DMS114 treated with DMSO at 0.1 percent for 48 hours (cell line): ENCODE measurements around the gene TMEM25.
"Not testable (repeated sequence)": the region's sequence is repeated elsewhere in the genome, so short reads cannot be mapped to it uniquely, and the experiment has no call there.

Experiments
- DNase-seq: peaks from one replicate; lab custom pipeline; 2025; ENCODE audit not compliant: unreplicated experiment; lab: John Stamatoyannopoulos, UW

TMEM25 gene

DNA sequence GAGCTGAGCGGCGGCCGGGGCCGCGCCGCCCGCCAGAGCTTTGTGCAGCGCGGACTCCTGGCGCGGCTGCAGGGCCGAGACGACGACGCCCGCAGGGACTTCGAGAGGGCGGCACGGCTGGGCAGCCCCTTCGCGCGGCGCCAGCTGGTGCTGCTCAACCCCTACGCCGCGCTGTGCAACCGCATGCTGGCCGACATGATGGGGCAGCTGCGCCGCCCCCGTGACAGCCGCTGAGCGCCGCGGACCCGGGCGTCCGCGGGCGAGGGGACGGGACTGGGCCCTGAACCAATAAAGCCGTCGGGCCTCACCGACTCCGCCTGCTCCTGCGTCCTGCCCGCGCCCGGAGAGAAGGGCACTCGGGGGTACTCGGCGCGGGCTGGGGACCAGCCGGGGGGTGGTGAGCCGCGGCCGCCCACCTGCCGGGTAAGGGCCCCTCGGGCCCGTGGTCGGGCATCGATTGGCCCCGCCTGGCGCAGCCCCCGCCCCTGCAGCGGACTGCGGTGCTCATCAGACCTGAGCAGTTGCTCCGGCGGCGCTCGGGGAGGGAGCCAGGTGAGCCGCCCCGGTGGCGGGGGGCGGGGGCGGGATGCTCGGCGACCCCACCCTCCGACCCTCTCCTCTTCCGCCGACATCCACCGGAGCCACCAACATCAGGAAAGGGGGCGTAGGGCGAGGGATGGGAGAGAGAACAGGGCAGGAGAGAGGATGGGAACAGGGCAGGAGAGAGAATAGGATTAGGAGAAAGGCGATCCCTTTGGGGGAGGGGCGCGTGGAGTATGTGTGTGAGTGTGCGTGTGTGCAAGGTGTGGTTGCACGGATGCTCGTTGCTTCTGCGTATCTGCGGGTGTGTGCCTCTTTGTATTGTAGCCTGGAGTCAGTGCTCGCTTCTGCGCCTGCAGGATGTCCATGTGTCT lies at the start of gene TMEM25:
TSS of gene TMEM25 (plus strand) at position 510 of the 914 bp plus-strand sequence. CDS start 610 bp downstream, outside the sequence.
- DNase-seq = no peak

DNA sequence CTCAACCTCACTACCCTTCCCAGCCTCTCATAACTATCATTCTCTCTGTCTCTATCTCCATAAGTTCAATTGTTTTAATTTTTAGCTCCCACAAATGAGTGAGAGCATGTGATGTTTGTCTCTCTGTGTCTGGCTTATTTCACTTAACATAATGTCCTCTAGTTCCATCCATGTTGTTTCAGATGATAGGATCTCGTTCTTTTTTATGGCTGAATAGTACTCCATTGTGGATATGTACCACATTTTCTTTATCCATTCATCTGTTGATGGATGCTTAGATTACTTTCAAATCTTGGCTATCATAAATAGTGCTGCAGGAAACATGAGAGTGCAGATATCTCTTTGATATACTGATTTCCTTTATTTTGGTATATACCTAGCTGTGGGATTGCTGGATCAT lies 49.8 kb upstream of the TMEM25 start:
- not testable (repeated sequence) for DNase-seq

DNA sequence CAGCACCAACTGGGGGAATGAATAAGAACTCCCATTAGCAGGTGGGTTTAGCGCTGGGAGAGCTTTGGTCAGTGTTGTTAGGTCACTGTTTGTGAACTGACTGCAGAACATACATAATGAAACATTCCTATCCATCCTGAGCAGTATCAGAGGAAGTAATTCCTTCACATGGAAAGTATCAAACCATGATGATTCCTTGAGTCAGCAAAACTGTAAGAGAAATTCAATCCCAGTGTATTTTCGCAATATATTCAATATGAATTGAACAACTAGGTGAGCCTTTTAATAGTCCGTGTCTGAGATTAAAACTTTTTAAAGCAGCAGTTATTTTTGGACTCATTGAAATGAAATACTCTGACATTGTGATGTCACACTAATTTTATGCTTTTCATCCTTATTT lies 46.6 kb upstream of the TMEM25 start:
- DNase-seq = no peak

DNA sequence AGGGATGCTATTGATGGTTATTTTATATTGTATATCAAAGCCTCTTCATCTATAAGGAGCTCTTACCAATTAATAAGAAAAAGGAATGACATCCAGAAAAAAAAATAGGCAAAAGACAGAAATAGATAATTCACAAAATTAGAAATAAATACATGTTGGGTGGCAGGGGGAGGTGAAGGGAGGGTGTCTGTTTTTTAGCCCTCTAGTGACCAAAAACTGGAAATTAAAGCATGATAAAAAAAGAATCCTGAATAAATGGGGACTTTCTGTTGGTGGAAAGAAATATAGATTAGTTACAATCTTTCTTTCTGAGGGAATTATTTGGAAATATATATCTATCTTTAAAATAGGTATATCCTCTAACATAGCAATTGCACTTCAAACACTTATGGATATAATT lies 45.7 kb upstream of the TMEM25 start:
- DNase-seq = no peak

- DNase-seq = peak; percentile 68
Observed at GRCh38 chr11:118488480-118489109, 42.4 kb upstream of the TMEM25 start.

- no peak for DNase-seq
Observed at GRCh38 chr11:118491041-118491440, 40.0 kb upstream of the TMEM25 start.

DNA sequence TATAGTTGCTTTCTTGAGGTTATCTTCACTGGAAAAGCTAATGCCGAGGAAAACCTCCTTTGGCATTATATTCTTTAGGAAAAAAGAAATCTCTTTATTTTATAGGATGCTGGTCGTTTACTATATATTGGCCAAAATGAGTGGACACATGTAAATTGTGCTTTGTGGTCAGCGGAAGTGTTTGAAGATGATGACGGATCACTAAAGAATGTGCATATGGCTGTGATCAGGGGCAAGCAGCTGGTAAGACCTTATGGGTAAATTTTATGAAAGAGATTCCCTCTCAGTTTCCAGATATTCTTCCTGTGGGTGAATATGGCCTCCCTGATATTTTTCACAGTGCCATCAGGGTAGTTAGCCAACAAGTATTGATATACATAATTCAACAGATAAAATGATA lies 33.2 kb upstream of the TMEM25 start:
- DNase-seq = no peak

DNA sequence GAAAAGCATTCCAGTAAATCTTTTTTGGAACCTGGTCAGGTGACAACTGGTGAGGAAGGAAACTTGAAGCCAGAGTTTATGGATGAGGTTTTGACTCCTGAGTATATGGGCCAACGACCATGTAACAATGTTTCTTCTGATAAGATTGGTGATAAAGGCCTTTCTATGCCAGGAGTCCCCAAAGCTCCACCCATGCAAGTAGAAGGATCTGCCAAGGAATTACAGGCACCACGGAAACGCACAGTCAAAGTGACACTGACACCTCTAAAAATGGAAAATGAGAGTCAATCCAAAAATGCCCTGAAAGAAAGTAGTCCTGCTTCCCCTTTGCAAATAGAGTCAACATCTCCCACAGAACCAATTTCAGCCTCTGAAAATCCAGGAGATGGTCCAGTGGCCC lies 27.8 kb upstream of the TMEM25 start:
- DNase-seq = no peak

DNA sequence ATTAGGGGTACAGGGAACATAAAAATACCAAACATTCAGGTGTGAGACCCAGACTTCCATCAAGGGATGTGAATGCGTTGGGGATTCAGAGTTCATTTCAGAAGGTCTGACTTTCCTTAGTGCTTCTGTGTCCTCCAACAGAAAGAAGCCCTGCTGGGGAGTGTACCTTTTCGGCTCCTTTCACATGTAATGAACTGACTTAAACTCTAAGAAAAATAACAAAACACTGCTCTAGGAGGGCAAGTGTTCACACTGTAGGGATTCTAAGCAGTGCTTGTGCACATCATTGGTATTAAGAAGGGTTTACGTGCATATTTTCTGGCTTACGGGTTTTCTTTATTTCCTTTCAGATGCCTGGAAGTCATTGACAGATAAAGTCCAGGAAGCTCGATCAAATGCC lies 19.4 kb upstream of the TMEM25 start:
- DNase-seq = no peak

DNA sequence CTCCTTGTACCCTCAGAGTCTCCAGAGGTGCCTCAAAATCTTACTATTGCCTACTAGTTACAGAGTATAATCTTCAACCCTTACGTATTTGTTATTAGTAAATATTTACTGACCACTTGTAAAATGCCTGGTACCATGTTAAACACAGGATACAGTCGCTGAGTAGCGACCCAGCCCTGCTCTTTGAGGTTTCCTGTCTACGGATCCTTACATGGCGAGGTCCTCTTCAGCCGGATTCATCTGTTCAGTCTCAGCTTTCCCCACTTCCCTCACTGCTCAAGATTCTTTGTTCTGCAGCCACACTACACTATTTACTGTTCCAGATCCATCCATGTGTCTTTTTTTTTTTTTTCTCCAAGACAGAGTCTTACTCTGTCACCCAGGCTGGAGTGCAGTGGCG lies 16.9 kb upstream of the TMEM25 start:
- DNase-seq = no peak

GRCh38 chr11:118519549-118519948 lies 11.4 kb upstream of the TMEM25 start:
- DNase-seq = no peak

DNA sequence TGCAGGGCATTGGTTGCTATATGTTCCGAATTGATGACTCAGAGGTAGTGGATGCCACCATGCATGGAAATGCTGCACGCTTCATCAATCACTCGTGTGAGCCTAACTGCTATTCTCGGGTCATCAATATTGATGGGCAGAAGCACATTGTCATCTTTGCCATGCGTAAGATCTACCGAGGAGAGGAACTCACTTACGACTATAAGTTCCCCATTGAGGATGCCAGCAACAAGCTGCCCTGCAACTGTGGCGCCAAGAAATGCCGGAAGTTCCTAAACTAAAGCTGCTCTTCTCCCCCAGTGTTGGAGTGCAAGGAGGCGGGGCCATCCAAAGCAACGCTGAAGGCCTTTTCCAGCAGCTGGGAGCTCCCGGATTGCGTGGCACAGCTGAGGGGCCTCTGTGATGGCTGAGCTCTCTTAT lies 9.1 kb upstream of the TMEM25 start:
- DNase-seq = no peak

- DNase-seq = no peak
Observed at GRCh38 chr11:118522571-118523072, 8.4 kb upstream of the TMEM25 start.

DNA sequence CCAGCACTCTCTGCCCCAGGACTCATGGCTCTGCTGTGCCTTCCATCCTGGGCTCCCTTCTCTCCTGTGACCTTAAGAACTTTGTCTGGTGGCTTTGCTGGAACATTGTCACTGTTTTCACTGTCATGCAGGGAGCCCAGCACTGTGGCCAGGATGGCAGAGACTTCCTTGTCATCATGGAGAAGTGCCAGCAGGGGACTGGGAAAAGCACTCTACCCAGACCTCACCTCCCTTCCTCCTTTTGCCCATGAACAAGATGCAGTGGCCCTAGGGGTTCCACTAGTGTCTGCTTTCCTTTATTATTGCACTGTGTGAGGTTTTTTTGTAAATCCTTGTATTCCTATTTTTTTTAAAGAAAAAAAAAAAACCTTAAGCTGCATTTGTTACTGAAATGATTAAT lies 6.6 kb upstream of the TMEM25 start:
- no peak for DNase-seq

GRCh38 chr11:118524757-118525470 lies 6.1 kb upstream of the TMEM25 start:
- DNase-seq = no peak

DNA sequence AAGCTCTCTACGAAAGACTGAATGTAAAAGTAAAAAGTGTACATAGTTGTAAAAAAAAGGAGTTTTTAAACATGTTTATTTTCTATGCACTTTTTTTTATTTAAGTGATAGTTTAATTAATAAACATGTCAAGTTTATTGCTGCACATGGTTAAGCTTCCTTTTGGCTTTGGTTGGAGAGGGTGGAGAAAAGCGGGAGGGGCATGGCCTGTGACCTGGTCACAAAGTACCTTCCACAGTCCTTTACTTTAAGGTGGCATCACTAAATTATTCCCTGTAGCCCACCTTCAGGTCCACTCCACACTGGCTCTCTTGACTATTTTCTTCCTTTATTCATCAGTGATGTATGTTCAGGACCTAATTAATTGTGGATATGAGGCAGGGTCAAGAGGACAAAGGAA lies 4.3 kb upstream of the TMEM25 start:
- DNase-seq = no peak

DNA sequence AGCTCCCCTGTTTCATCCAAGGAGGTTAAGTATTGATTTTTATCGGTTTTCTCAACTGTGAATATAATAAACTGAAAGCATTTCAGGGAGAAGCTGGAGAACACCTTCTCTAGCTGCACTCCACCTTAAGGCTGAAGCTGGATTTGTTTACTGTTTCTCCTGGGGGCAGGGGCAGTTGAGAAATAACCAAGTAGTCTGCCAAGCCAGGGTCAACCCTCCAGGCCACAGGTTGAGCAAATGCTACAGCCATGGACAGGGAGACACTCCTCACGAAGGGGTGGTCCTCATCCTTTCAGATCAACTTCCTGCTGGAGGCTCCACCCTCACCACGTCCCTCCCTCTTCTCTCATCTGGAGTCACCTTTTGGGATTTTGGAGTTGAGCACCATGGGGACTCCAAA lies 3.9 kb upstream of the TMEM25 start, which contains the start of gene TTC36:
TSS of gene TTC36 (plus strand) at position 366 of the 400 bp plus-strand sequence. CDS start at position 387, 21 bp downstream.
- no peak for DNase-seq

DNA sequence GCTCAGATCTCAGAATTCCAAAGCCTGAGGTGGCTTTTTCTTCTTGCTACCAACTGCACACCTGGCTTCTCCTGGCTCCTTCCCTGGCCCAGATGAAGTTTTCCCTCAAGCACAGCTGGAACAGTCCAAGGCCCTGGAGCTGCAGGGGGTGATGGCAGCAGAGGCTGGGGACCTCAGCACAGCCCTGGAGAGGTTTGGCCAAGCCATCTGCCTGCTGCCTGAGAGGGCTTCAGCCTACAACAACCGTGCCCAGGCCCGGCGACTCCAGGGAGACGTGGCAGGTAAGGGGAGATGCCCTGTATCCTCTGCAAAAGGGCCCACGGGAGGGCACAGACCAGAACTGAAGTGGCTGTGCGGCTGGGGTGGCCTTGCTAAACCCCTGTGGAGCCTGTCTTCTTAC lies 2.5 kb upstream of the TMEM25 start:
- DNase-seq = no peak

DNA sequence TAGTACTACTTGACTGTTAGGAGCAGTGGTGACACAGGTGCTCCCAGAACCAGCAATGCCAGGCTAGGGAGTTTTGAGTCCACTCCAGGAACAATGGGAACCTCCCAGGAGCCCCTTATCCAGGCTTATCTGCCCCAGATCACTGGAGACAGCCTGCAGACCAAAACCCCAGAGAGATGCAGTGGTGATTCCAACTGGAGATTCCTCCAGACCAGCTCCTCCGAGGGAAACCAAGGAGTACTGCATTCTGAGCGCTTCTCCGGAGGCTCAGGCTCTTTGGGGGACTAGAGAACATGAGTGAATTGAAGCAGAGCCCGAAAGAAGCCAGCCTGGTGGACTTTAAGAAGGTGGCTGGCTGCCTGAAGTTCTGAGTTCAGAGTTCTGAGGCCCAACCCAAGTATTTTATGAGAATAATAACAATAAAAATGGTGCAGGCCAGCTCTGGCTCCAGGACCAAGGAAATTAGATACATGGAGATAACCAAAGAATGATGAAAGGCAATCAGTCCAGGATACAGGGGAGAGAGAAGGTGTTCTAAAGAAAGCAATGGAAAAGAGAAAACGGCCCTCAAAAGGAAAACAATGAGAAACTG lies 1.3 kb upstream of the TMEM25 start:
- DNase-seq = no peak

GRCh38 chr11:118530180-118530682 lies 761 bp upstream of the TMEM25 start:
- no peak for DNase-seq

DNA sequence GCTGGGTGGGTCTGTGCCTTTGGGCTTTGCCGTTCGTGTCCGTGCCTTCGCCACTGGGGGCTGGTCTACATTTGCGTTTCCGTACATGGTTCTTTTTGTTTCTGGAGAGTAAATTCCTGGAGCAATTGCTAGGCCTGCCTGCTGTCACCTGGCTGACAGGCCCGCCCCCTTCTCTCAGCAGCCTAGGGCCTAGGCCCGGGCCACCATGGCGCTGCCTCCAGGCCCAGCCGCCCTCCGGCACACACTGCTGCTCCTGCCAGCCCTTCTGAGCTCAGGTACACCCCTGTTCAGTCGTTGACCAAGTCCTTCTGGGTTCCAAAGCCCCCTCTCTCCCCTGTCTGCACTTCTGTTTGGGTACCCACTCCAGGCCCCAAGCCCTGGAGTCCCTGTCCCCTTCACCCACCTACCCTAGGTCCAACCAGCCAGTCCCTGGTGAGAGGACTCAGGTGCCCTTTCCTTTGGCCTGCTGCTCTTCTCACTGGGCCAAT lies 649 bp downstream of the TMEM25 start:
- DNase-seq = no peak
